K562 (cell line): Measurements from ENCODE around the gene PDE11A. TPM values are rescaled to one million over a fixed set of nuclear protein-coding genes. Genes with fewer than 3 reads are reported as not detected.

Source experiments
- ATAC-seq: fragments of 200-7000 bp; cut with Tn5 transposase; 3 replicates; pipeline ENCODE4 v1.9.1; 2020; ENCODE audit warnings: moderate library complexity
- BruUV-seq: library from RNA; stranded (reverse); fragments of 400-500 nt; replicated peaks from 2 replicates; lab custom pipeline; 2021; lab: Mats Ljungman, UMichigan
- CTCF ChIA-PET: fragments of 300-600 bp; formaldehyde crosslinking; extraction: SDS; loops from one replicate; lab custom pipeline; 2021; ENCODE audit warnings: low intra/inter-chr PET ratio; lab: Yijun Ruan, JAX
- POLR2A ChIA-PET: fragments of 300-600, 350-650 bp; sonication (Branson Sonifier 250); formaldehyde crosslinking; extraction: SDS; loops from one replicate; lab custom pipeline; 2021; ENCODE audit warnings: antibody characterized with exemption, inconsistent platforms; lab: Yijun Ruan, JAX
- DNase-seq, 4 experiments: peaks; one replicate each; pipeline versions ENCODE4 v3.0.0 to v3.0.0-alpha.2; 2011 to 2018; ENCODE audit warnings: low spot score in 3 of 4, mixed read lengths in 3 of 4; ENCODE audit errors: extremely low read depth in 1 of 4
- FAIRE-seq: peaks from 2 replicates; lab custom pipeline; 2011; peaks lifted over from hg19 to GRCh38; lab: Jason Lieb, UNC
- H2AFZ ChIP-seq: 2 replicates; pipeline ENCODE4 v1.6.0; 2011; ENCODE audit warnings: low read depth, low read length, control low read depth, inconsistent platforms
- H3K27ac ChIP-seq: fragments of 200-600 bp; 3 replicates; pipeline ENCODE4 v1.8.0; 2011; ENCODE audit warnings: low read depth, mild to moderate bottlenecking, control low read depth, inconsistent platforms, low read length, moderate library complexity, mixed read lengths; ENCODE audit errors: extremely low read depth
- H3K27me3 ChIP-seq, 2 experiments: fragments of 300-600 bp in 1 of 2; 2 replicates in 1 of 2; 3 replicates in 1 of 2; pipeline versions ENCODE4 v1.6.0 to v1.8.0; 2011; ENCODE audit warnings: inconsistent platforms in 2 of 2, low read length in 2 of 2, mild to moderate bottlenecking in 1 of 2, mixed read lengths in 1 of 2, moderate library complexity in 1 of 2; ENCODE audit not compliant: control insufficient read depth in 2 of 2, insufficient read depth in 2 of 2
- H3K36me3 ChIP-seq: fragments of 300-600 bp; 3 replicates; pipeline ENCODE4 v1.8.0; 2011; ENCODE audit warnings: mild to moderate bottlenecking, low read length, inconsistent platforms; ENCODE audit not compliant: control insufficient read depth, insufficient read depth
- H3K4me1 ChIP-seq, 2 experiments: fragments of 200-600 bp in 1 of 2; replicated peaks in 1 of 2; 2 replicates in 1 of 2; 3 replicates in 1 of 2; pipeline versions ENCODE4 v1.5.1 to v1.8.0; 2011; ENCODE audit warnings: inconsistent platforms in 2 of 2, low read length in 2 of 2, mild to moderate bottlenecking in 1 of 2, mixed read lengths in 1 of 2, moderate library complexity in 1 of 2; ENCODE audit not compliant: control insufficient read depth in 2 of 2, insufficient read depth in 2 of 2
- H3K4me2 ChIP-seq: 2 replicates; pipeline ENCODE4 v1.6.1; 2011; ENCODE audit warnings: low read length, control low read depth, inconsistent platforms, mixed read lengths; ENCODE audit not compliant: insufficient read depth
- H3K4me3 ChIP-seq: fragments of 200-600 bp; sonication (generic), shearing (Covaris generic); 2 replicates; pipeline ENCODE4 v1.5.1; 2016; ENCODE audit warnings: control low read depth, inconsistent platforms
- H3K79me2 ChIP-seq: fragments of 200-600 bp; 3 replicates; pipeline ENCODE4 v1.8.0; 2011; ENCODE audit warnings: low read length, inconsistent platforms; ENCODE audit not compliant: control insufficient read depth, insufficient read depth
- H3K9ac ChIP-seq, 2 experiments: 2 replicates each; pipeline versions ENCODE4 v1.6.0 to v1.6.1; 2011; ENCODE audit warnings: low read depth in 2 of 2, low read length in 2 of 2, control low read depth in 1 of 2, inconsistent platforms in 1 of 2, mild to moderate bottlenecking in 1 of 2, mixed read lengths in 1 of 2; ENCODE audit not compliant: insufficient read depth in 1 of 2
- H3K9me1 ChIP-seq: one replicate; pipeline ENCODE4 v1.6.0; 2011; ENCODE audit warnings: inconsistent platforms, mild to moderate bottlenecking, low read length, moderate library complexity; ENCODE audit not compliant: control insufficient read depth, insufficient read depth
- H3K9me3 ChIP-seq: replicated peaks from 2 replicates; pipeline ENCODE4 v1.5.1; 2011; ENCODE audit warnings: low read depth, low read length, inconsistent platforms; ENCODE audit not compliant: control insufficient read depth, insufficient read depth
- H4K20me1 ChIP-seq: replicated peaks from 2 replicates; pipeline ENCODE4 v1.6.1; 2011; ENCODE audit warnings: low read length, inconsistent platforms, mixed read lengths; ENCODE audit not compliant: control insufficient read depth, insufficient read depth
- PURB ChIP-seq: sonication (generic); formaldehyde crosslinking; IDR thresholded peaks from 2 replicates; pipeline ENCODE4 v1.9.0; 2021; ENCODE audit warnings: low read depth, mild to moderate bottlenecking, missing genetic modification reagents
- SIRT6 ChIP-seq: IDR thresholded peaks from one replicate; pipeline ENCODE4 v1.6.1; 2012; ENCODE audit warnings: low read depth, mild to moderate bottlenecking, control low read depth, inconsistent platforms, low read length, moderate library complexity
- U2AF1 ChIP-seq: fragments of 200-400 bp; formaldehyde crosslinking; optimal IDR thresholded peaks from 2 replicates; pipeline ENCODE3; 2017; ENCODE audit warnings: mild to moderate bottlenecking, low read depth, low read length, moderate library complexity
- ZNF263 ChIP-seq: sonication (generic); formaldehyde crosslinking; IDR thresholded peaks from 2 replicates; pipeline ENCODE4 v1.8.0; 2022; ENCODE audit warnings: mild to moderate bottlenecking, missing genetic modification reagents, borderline replicate concordance
- WGBS: fragments of 100-300 bp; shearing (Covaris generic); methylation state at CpG from one replicate; pipeline ENCODE4 v1.1.6; 2016; ENCODE audit warnings: low coverage, mixed read lengths; ENCODE audit not compliant: insufficient coverage; ENCODE audit errors: missing lambda C conversion rate; 5-methylcytosine and 5-hydroxymethylcytosine counted together
- in situ Hi-C: fragments of 300-500 bp; cut with MboI; formaldehyde crosslinking; loops from 4 replicates; pipeline ENCODE4 v1.15.0; 2018; ENCODE audit warnings: inconsistent platforms, mixed read lengths
- intact Hi-C: fragments of 100-400 bp; cut with micrococcal nuclease; formaldehyde crosslinking; loops from 2 replicates; pipeline ENCODE4 v1.14.2; 2022
- polyA plus RNA-seq, 8 experiments: library from polyadenylated mRNA; depleted of rRNA in 4 of 8; stranded (reverse) in 5 of 8; unstranded in 3 of 8; fragments of >200 nt; fragmentation: Nextera tagmentation in 2 of 8; fragmentation: Illumina TruSeq in 1 of 8; extraction: Ambion mirVana in 2 of 8; extraction: Trizol in 1 of 8; gene quantifications; 2 replicates each; pipeline versions ENCODE4 v1.2.1 to v1.2.3, GENCODE V29; 2011 to 2014; ENCODE audit warnings: inconsistent platforms in 1 of 8, missing spikeins in 1 of 8
- total RNA-seq, 7 experiments: library from RNA; depleted of rRNA in 6 of 7; stranded (reverse); fragments of >200 nt in 6 of 7; fragmentation: Illumina TruSeq in 2 of 7; extraction: Trizol in 2 of 7; gene quantifications; 2 replicates each; pipeline versions ENCODE4 v1.2.1 to v1.2.3, GENCODE V29; 2011 to 2021; ENCODE audit warnings: low replicate concordance in 1 of 7
- TF ChIP-seq, protein P1 (sequence below): fragments of 250-450 bp; sonication (Bioruptor Pico); IDR thresholded peaks from 2 replicates; pipeline ENCODE4 v1.5.0; 2021
- TF ChIP-seq, protein P2 (sequence below): IDR thresholded peaks from 2 replicates; pipeline ENCODE4 v1.6.1; 2011; ENCODE audit not compliant: insufficient read length; ENCODE audit errors: extremely low read depth

The PDE11A gene
- total and polyA plus RNA-seq, 9 of the 15 experiments (the other 6 are each of a cell fraction or from before 2014, with no cell fraction given) = 3.2 to 22.1 (median 5.7) TPM

- CTCF ChIA-PET = interaction anchor here (1.2 kb wide), 1 partner anchor 420 kb away, joined by 4 read pairs; no protein-coding TSS in a partner anchor
- H3K4me3 ChIP-seq = no peak overlapping the region
- BruUV-seq = no TSS peak
Measured at GRCh38 chr2:177756336-177756735, 316.2 kb downstream of the PDE11A start.

More at GRCh38 chr2:177756336-177756735, 316.2 kb downstream of the PDE11A start:
- no peaks in the 10 kb centered on the region for H3K9me3 ChIP-seq
- no peaks in the 10 kb centered on the region for H3K27me3 ChIP-seq
- ATAC-seq (no peak), DNase-seq (no peak), FAIRE-seq (no peak)
- no peaks in the 10 kb centered on the region for H3K79me2 ChIP-seq
- peaks cover 11 to 47% of the 10 kb centered on the region in 2 experiments for H3K4me1 ChIP-seq
- no peak overlapping the region for H3K9ac ChIP-seq
- POLR2A ChIA-PET = interaction anchor here (0.6 to 1.2 kb wide), 3 partner anchors 10 to 329 kb away, joined by 3 to 6 read pairs (median 3); no protein-coding TSS in a partner anchor
- H3K36me3 ChIP-seq = no peaks in the 10 kb centered on the region
- H3K4me2 ChIP-seq = no peak overlapping the region
- in situ Hi-C loops (loop anchor here (10.0 to 25.0 kb wide), 3 partner anchors 422 to 1619 kb away; partner anchors contain the start of gene HOXD8), intact Hi-C loops (loop anchor here (5.0 to 10.0 kb wide), 3 partner anchors 494 to 1612 kb away; partner anchors contain the start of gene NFE2L2)
- H3K27ac ChIP-seq = no peak overlapping the region
- 35% methylated on average over 4 of the region's 4 CpGs for WGBS
- H4K20me1 ChIP-seq = no peaks in the 10 kb centered on the region
- TF ChIP-seq, protein P1, sequence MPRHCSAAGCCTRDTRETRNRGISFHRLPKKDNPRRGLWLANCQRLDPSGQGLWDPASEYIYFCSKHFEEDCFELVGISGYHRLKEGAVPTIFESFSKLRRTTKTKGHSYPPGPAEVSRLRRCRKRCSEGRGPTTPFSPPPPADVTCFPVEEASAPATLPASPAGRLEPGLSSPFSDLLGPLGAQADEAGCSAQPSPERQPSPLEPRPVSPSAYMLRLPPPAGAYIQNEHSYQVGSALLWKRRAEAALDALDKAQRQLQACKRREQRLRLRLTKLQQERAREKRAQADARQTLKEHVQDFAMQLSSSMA (CRISPR knock-in tag) = no peak
- no peak for TF ChIP-seq PURB (CRISPR knock-in tag)
- TF ChIP-seq, protein P2, sequence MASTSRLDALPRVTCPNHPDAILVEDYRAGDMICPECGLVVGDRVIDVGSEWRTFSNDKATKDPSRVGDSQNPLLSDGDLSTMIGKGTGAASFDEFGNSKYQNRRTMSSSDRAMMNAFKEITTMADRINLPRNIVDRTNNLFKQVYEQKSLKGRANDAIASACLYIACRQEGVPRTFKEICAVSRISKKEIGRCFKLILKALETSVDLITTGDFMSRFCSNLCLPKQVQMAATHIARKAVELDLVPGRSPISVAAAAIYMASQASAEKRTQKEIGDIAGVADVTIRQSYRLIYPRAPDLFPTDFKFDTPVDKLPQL = no peak
- TF ChIP-seq U2AF1 = no peak
- no peak for TF ChIP-seq ZNF263 (CRISPR knock-in tag)
- no peak for TF ChIP-seq SIRT6
- H2AFZ ChIP-seq = no peak overlapping the region
- no peaks in the 10 kb centered on the region for H3K9me1 ChIP-seq
